NCI-H2196 (cell line): ENCODE results near the gene MTF2.

Experiments used
- DNase-seq: peaks from one replicate; lab custom pipeline; 2025; ENCODE audit not compliant: unreplicated experiment; lab: John Stamatoyannopoulos, UW

Gene MTF2

GRCh38 chr1:93082313-93082712 lies 3.2 kb downstream of the MTF2 start:
- DNase-seq: no peak

DNA sequence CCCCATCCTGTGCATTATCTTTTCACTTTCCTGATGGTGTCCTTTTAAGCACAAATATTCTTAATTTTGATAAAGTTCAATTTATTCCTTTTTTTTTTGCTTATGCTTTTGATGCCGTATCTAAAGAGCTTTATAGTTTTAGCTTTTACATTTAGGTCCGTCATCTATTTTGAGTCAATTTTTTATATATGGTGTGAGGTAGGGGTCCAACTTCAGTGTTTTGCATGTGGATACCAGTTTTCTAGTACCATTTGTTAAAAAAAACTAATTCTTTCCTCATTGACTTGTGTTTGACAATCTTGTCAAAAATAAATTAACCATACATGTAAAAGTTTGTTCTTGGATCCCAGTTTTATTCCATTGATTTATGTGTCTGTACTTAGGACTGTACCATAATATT lies 4.9 kb downstream of the MTF2 start:
- no peak for DNase-seq

DNA sequence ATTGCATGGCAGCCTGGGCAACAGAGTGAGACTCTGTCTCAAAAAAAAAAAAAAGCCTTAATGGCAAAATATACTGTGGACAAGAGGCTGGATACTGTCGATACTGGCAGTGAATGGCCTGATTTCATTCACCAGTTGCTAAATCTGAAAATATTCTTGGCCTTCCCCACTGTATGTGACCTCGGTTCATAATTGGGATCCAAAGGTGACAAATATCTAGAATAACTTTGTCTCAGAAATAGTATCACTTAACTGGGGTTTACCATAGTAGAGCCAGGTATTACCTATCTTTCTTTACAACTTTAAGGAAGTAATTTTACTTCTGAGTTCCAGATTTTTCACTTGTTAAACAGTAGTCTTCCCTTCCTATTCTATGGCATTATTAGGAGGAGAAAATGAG lies 8.4 kb downstream of the MTF2 start:
- no peak for DNase-seq

- no peak for DNase-seq
Measured at GRCh38 chr1:93093332-93094006, 14.4 kb downstream of the MTF2 start.

DNA sequence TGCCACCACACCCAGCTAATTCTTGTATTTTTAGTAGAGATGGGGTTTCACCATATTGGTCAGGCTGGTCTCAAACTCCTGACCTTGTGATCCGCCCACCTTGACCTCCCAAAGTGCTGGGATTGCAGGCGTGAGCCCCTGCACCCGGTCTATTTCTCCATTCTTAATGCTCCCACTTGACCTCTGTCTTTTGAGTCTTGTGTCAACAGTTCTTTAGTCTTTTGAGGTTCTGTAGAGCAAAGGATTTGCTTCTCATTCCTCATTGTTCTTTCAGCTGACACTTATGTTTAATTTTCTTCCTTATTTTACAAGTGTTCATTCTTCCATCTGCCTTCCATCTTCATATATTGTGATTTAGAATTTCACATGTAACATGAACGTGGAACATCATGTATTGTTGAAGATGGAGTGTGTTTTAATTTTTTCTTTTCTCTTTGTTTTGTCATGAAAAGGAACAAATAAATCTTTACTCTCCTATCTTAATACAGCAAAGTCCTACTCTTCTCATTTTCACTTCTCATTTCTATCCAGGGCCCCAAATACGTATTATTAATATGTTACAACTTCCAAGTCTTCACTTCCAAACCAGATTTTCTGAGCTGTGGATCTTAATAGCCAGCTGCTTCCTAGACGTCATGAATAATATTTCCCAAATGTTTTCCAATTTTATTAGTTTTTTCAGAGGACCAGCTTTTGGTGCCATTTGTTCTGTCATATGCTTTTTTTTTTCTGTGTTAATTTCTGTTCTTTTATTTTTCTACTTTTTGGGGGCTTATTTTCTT lies 16.9 kb downstream of the MTF2 start:
- no peak for DNase-seq

DNA sequence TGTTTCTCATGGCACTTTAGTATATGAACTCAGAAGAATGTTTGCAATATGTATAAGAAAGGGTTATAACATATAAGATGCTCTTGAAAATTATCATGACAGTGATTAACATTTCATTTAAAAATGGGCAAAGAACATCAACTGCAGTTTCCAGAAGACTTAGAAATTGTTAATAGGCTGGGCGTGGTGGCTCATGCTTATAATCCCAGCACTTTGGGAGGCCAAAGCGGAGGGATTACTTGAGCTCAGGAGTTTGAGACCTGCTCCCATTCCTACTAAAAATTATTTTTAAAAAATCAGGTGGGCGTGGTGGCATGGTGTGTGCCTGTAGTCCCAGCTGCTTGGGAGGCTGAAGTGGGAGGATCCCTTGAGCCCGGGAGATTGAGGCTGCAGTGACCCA lies 23.1 kb downstream of the MTF2 start:
- no peak for DNase-seq

DNA sequence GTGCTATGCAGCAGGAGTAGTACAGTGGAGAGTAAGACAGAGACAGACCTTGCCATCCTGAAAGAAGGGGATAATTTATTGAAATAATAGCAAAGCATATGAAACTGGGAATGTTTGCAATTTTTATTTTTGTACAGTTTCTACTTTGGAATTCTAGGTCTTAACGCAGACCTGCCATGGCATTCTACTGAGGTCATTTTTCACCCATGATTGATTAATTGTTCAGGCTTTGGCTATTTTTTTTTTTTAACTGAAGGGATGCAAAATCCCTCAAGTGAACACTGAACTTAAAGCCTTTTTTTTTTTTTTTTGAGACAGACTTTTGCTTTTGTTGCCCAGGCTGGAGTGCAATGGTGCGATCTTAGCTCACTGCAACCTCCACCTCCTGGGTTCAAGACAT lies 27.1 kb downstream of the MTF2 start:
- no peak for DNase-seq

DNA sequence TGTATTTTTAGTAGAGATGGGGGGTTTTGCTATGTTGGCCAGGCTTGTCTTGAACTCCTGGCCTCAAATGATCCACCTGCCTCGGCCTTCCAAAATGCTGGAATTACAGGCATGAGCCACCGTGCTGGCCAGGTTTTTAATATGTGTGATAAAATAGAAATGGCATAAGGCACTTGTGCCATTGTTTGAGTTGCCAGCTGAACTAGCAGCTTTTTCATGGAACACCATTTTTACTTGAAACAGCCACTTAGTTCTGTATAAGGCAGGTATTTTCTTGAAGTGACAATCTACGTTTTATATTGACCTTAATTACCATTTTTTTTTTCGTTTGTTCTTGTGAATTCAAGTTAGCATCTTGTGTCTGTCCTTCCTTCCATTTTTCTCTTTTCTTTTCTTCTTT lies 28.3 kb downstream of the MTF2 start:
- no peak for DNase-seq

GRCh38 chr1:93108335-93108734 lies 29.3 kb downstream of the MTF2 start:
- no peak for DNase-seq

GRCh38 chr1:93109578-93109977 lies 30.5 kb downstream of the MTF2 start:
- no peak for DNase-seq

DNA sequence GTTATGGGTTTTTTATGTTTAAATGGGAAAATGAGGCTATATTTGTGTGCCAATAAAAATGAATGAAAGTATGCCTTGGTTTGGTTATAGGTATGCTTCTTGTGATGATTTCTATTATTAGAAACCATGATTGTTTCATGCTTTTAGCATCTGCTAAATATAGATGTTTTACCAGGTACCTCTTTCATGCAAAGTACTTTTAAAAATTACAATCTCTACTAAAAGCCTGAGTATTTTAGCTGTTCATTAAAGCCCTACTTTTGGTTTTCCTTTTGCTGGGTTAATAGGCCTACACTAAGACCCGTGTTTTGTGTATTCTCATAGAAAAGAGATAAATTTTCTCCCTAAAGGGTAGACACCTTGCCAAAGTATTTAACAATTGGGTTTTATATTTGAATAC lies 32.0 kb downstream of the MTF2 start:
- DNase-seq: no peak

DNA sequence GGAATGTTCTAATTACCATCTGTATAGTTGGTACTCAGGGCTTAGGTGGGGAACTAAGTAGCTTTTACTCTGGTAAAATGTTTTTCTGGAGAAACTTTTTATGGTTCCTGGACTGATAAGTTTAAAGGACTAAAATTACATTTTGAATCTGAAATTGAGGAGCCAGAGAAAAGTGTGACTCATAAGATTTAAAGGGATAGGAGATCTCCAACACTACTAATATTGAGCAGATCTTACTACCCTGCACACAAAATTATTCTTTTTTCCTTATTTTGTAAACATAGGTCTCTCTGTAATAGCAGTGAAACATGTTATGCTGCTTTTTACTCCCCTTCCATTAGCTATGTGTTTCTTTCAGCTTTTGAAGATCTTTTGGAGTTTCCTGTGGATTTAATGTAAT lies 32.5 kb downstream of the MTF2 start:
- no peak for DNase-seq

- DNase-seq: no peak
Measured at GRCh38 chr1:93113127-93113526, 34.0 kb downstream of the MTF2 start.

GRCh38 chr1:93114391-93114790 lies 35.3 kb downstream of the MTF2 start:
- no peak for DNase-seq

DNA sequence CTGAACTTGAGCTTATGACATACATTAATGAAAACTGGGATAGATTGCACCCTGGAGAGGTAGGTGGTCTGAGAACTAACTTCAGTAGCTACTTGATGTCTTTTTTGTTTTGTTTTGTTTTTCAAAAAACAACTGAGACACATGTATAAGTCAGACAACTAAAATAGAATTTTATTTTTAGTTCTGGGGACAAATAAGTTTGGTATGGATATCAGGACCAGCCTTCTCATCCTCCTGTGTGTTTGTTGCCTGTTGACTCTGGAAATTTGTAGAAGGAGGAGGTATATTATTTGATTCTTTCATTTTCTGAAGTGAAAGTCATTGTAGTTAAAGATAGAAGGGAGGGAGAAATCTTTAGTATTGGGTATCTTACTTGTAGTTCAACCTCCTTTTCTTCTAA lies 41.5 kb downstream of the MTF2 start:
- DNase-seq: no peak

GRCh38 chr1:93123201-93123783 lies 44.2 kb downstream of the MTF2 start:
- no peak for DNase-seq

GRCh38 chr1:93124556-93125355 lies 45.7 kb downstream of the MTF2 start:
- no peak for DNase-seq

- no peak for DNase-seq
Measured at GRCh38 chr1:93129507-93130099, 50.5 kb downstream of the MTF2 start.

DNA sequence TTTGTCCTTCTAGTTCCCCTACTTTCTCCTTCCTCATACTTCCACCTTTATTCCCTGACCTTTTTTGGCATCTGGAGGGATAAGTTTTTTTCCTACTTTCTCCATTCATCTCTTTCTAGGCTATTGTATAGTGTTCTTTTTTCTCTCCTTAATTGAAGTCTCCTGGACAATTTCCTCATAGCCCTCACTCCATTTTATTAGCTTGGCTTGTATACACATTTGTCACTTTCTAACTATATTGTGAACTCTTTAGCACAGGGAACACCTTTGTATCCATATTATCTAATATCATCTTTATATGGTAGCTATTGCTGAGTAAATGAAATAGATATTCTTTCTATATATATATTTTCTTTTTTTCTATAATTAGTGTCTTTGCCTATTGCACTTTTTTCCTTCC lies 53.6 kb downstream of the MTF2 start:
- DNase-seq: no peak

DNA sequence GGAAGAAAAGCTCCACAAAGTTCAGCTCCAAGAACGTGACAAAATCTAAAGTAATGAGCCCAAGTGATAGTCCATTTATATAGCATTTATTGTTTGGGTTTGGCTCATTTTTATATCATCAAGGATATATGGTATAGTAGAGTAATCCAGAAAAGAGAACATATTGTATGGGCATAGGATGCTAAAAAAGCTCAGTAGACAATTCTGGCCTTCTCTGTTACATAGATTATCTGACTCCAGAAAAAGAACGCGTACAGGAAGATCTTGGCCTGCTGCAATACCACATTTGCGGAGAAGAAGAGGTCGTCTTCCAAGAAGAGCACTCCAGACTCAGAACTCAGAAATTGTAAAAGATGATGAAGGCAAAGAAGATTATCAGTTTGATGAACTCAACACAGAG lies 57.4 kb downstream of the MTF2 start:
- DNase-seq: no peak

DNA sequence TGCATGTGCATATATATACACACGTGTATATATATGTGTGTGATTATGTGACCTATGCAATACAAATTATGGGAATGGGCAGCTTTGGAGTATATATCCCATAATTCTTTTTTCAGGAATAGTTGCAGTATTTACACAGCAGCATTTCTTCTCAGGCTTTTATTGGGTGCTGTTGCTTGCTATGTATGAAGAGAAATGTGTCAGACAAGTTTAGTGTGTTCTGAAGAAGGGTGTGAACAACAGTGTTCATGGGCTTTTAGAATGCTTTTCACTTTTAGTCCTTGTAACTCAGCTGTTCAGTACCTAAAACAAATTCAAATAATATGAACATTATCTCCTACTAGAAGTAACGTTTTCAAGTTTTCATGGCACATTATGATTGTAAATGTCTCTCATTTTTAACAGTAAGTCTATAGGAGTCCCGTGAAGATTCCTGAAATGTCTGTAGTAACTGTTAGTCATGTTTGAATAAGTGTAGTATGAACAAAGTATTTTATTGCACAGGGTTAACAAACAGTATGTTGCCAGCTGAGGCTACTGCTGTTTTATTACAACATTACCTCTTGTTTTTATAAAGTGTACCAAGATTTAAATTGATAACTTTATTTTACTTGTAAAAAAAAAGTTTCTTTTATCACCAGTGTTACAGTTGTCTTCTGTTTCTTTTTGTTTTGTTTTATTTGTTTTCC lies 58.7 kb downstream of the MTF2 start:
- no peak for DNase-seq
